IMR-90 (cell line): ENCODE data around the gene PRELID3B. TPM values are rescaled to one million over a fixed set of nuclear protein-coding genes. Genes with fewer than 3 reads are reported as not detected.

ENCODE experiments used
- CEBPB ChIP-seq: IDR thresholded peaks from 2 replicates; pipeline ENCODE4 v1.6.1; 2012; ENCODE audit warnings: low read depth, low read length, improper control_type of control experiment
- CHD1 ChIP-seq: IDR thresholded peaks from 2 replicates; pipeline ENCODE4 v1.6.1; 2012; ENCODE audit warnings: low read depth, low read length, improper control_type of control experiment
- FOS ChIP-seq: fragments of 150-350 bp; IDR thresholded peaks from 2 replicates; pipeline ENCODE4 v1.6.1; 2016; ENCODE audit warnings: low read depth, low read length
- MXI1 ChIP-seq: IDR thresholded peaks from 2 replicates; pipeline ENCODE4 v1.6.1; 2012; ENCODE audit warnings: low read depth, mild to moderate bottlenecking, low read length, moderate library complexity, borderline replicate concordance
- RCOR1 ChIP-seq: IDR thresholded peaks from 2 replicates; pipeline ENCODE4 v1.6.1; 2012; ENCODE audit warnings: mild to moderate bottlenecking, low read length, improper control_type of control experiment; ENCODE audit not compliant: insufficient replicate concordance
- RFX5 ChIP-seq: IDR thresholded peaks from 2 replicates; pipeline ENCODE4 v1.8.0; 2012; ENCODE audit warnings: low read depth, mild to moderate bottlenecking, low read length, moderate library complexity
- polyA plus RNA-seq, 3 experiments: library from polyadenylated mRNA; depleted of rRNA; stranded (reverse); fragments of >200 nt; gene quantifications; 2 replicates each; pipeline ENCODE4 v1.2.3, GENCODE V29; 2012; ENCODE audit warnings: low replicate concordance in 1 of 3
- total RNA-seq: library from RNA; depleted of rRNA; stranded (reverse); fragments of >200 nt; gene quantifications from 2 replicates; pipeline ENCODE4 v1.2.3, GENCODE V29; 2012

Gene PRELID3B
- total and polyA plus RNA-seq, 2 of the 4 experiments (the other 2 are of a cell fraction), result 24.8 to 41.9 TPM

DNA sequence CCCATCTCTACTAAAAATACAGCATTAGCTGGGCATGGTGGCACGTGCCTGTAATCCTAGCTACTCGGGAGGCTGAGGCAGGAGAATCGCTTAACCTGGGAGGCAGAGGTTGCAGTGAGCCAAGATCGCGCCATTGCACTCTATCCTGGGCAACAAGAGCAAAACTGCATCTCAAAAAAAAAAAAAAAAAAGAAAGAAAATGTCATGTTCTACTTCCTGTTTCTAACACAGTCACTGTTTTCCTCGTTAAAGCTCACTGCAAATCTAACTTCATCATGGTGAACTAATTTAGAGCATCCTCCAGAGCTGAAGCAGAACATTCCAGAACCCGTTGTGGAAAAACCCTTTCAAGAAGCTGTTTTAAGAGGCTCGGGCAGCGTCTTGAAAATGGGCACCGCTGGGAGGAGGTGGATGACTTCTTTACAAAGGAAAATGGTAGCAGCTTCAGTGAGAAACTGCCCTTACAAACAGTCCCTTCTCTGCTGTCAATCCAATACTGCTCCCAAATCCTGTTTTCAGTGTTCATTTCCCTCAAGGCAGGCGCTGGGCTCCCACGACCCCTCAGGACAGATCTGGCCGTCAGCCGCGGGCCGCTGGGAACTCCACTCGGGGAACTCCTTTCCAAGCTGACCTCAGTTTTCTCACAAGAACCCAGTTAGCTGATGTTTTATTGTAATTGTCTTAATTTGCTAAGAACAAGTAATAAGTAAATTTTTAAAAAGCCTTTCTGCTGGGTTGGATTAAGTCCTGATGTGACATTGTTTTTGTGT, 48.0 kb downstream of the PRELID3B start (continued):
- no peak for TF ChIP-seq RCOR1
- TF ChIP-seq FOS, result no peak
- no peak for TF ChIP-seq MXI1
- TF ChIP-seq CHD1, result no peak
- no peak for TF ChIP-seq RFX5
- TF ChIP-seq CEBPB, result no peak
